K562 (cell line): ENCODE results near the gene FSTL1. TPM values are rescaled to one million over a fixed set of nuclear protein-coding genes. Genes with fewer than 3 reads are reported as not detected.

Source experiments
- ATAC-seq: fragments of 200-7000 bp; cut with Tn5 transposase; 3 replicates; pipeline ENCODE4 v1.9.1; 2020; ENCODE audit warnings: moderate library complexity
- BruUV-seq: library from RNA; stranded (reverse); fragments of 400-500 nt; replicated peaks from 2 replicates; lab custom pipeline; 2021; lab: Mats Ljungman, UMichigan
- CTCF ChIA-PET: fragments of 300-600 bp; formaldehyde crosslinking; extraction: SDS; loops from one replicate; lab custom pipeline; 2021; ENCODE audit warnings: low intra/inter-chr PET ratio; lab: Yijun Ruan, JAX
- POLR2A ChIA-PET: fragments of 300-600, 350-650 bp; sonication (Branson Sonifier 250); formaldehyde crosslinking; extraction: SDS; loops from one replicate; lab custom pipeline; 2021; ENCODE audit warnings: antibody characterized with exemption, inconsistent platforms; lab: Yijun Ruan, JAX
- DNase-seq, 4 experiments: peaks; one replicate each; pipeline versions ENCODE4 v3.0.0 to v3.0.0-alpha.2; 2011 to 2018; ENCODE audit warnings: low spot score in 3 of 4, mixed read lengths in 3 of 4; ENCODE audit errors: extremely low read depth in 1 of 4
- FAIRE-seq: peaks from 2 replicates; lab custom pipeline; 2011; peaks lifted over from hg19 to GRCh38; lab: Jason Lieb, UNC
- H2AFZ ChIP-seq: 2 replicates; pipeline ENCODE4 v1.6.0; 2011; ENCODE audit warnings: low read depth, low read length, control low read depth, inconsistent platforms
- H3K27ac ChIP-seq: fragments of 200-600 bp; 3 replicates; pipeline ENCODE4 v1.8.0; 2011; ENCODE audit warnings: low read depth, mild to moderate bottlenecking, control low read depth, inconsistent platforms, low read length, moderate library complexity, mixed read lengths; ENCODE audit errors: extremely low read depth
- H3K27me3 ChIP-seq, 2 experiments: fragments of 300-600 bp in 1 of 2; 2 replicates in 1 of 2; 3 replicates in 1 of 2; pipeline versions ENCODE4 v1.6.0 to v1.8.0; 2011; ENCODE audit warnings: inconsistent platforms in 2 of 2, low read length in 2 of 2, mild to moderate bottlenecking in 1 of 2, mixed read lengths in 1 of 2, moderate library complexity in 1 of 2; ENCODE audit not compliant: control insufficient read depth in 2 of 2, insufficient read depth in 2 of 2
- H3K36me3 ChIP-seq: fragments of 300-600 bp; 3 replicates; pipeline ENCODE4 v1.8.0; 2011; ENCODE audit warnings: mild to moderate bottlenecking, low read length, inconsistent platforms; ENCODE audit not compliant: control insufficient read depth, insufficient read depth
- H3K4me1 ChIP-seq, 2 experiments: fragments of 200-600 bp in 1 of 2; replicated peaks in 1 of 2; 2 replicates in 1 of 2; 3 replicates in 1 of 2; pipeline versions ENCODE4 v1.5.1 to v1.8.0; 2011; ENCODE audit warnings: inconsistent platforms in 2 of 2, low read length in 2 of 2, mild to moderate bottlenecking in 1 of 2, mixed read lengths in 1 of 2, moderate library complexity in 1 of 2; ENCODE audit not compliant: control insufficient read depth in 2 of 2, insufficient read depth in 2 of 2
- H3K4me2 ChIP-seq: 2 replicates; pipeline ENCODE4 v1.6.1; 2011; ENCODE audit warnings: low read length, control low read depth, inconsistent platforms, mixed read lengths; ENCODE audit not compliant: insufficient read depth
- H3K4me3 ChIP-seq: fragments of 200-600 bp; sonication (generic), shearing (Covaris generic); 2 replicates; pipeline ENCODE4 v1.5.1; 2016; ENCODE audit warnings: control low read depth, inconsistent platforms
- H3K79me2 ChIP-seq: fragments of 200-600 bp; 3 replicates; pipeline ENCODE4 v1.8.0; 2011; ENCODE audit warnings: low read length, inconsistent platforms; ENCODE audit not compliant: control insufficient read depth, insufficient read depth
- H3K9ac ChIP-seq, 2 experiments: 2 replicates each; pipeline versions ENCODE4 v1.6.0 to v1.6.1; 2011; ENCODE audit warnings: low read depth in 2 of 2, low read length in 2 of 2, control low read depth in 1 of 2, inconsistent platforms in 1 of 2, mild to moderate bottlenecking in 1 of 2, mixed read lengths in 1 of 2; ENCODE audit not compliant: insufficient read depth in 1 of 2
- H3K9me1 ChIP-seq: one replicate; pipeline ENCODE4 v1.6.0; 2011; ENCODE audit warnings: inconsistent platforms, mild to moderate bottlenecking, low read length, moderate library complexity; ENCODE audit not compliant: control insufficient read depth, insufficient read depth
- H3K9me3 ChIP-seq: replicated peaks from 2 replicates; pipeline ENCODE4 v1.5.1; 2011; ENCODE audit warnings: low read depth, low read length, inconsistent platforms; ENCODE audit not compliant: control insufficient read depth, insufficient read depth
- H4K20me1 ChIP-seq: replicated peaks from 2 replicates; pipeline ENCODE4 v1.6.1; 2011; ENCODE audit warnings: low read length, inconsistent platforms, mixed read lengths; ENCODE audit not compliant: control insufficient read depth, insufficient read depth
- ETV1 ChIP-seq: fragments of 450-650 bp; conservative IDR thresholded peaks from 2 replicates; pipeline ENCODE4 v1.6.1; 2016; ENCODE audit warnings: missing genetic modification characterization, control low read depth, low read depth, missing compliant biosample characterization
- LEF1 ChIP-seq: fragments of 450-650 bp; IDR thresholded peaks from 2 replicates; pipeline ENCODE4 v1.6.1; 2016; ENCODE audit warnings: mild to moderate bottlenecking
- NKRF ChIP-seq: fragments of 450-650 bp; IDR thresholded peaks from 2 replicates; pipeline ENCODE4 v1.6.1; 2016; ENCODE audit warnings: borderline replicate concordance
- STAT5B ChIP-seq: fragments of 250-450 bp; sonication (Bioruptor Pico); IDR thresholded peaks from 2 replicates; pipeline ENCODE4 v1.8.0; 2021; ENCODE audit warnings: mild to moderate bottlenecking, inconsistent platforms
- TCF7 ChIP-seq: sonication (generic); IDR thresholded peaks from 2 replicates; pipeline ENCODE4 v1.6.1; 2016; ENCODE audit warnings: antibody characterized with exemption, borderline replicate concordance
- WGBS: fragments of 100-300 bp; shearing (Covaris generic); methylation state at CpG from one replicate; pipeline ENCODE4 v1.1.6; 2016; ENCODE audit warnings: low coverage, mixed read lengths; ENCODE audit not compliant: insufficient coverage; ENCODE audit errors: missing lambda C conversion rate; 5-methylcytosine and 5-hydroxymethylcytosine counted together
- in situ Hi-C: fragments of 300-500 bp; cut with MboI; formaldehyde crosslinking; loops from 4 replicates; pipeline ENCODE4 v1.15.0; 2018; ENCODE audit warnings: inconsistent platforms, mixed read lengths
- intact Hi-C: fragments of 100-400 bp; cut with micrococcal nuclease; formaldehyde crosslinking; loops from 2 replicates; pipeline ENCODE4 v1.14.2; 2022
- microRNA counts: library from miRNA; unstranded; fragments of <30 nt; microRNA quantifications from one replicate; lab custom pipeline; 2016
- polyA plus RNA-seq, 8 experiments: library from polyadenylated mRNA; depleted of rRNA in 4 of 8; stranded (reverse) in 5 of 8; unstranded in 3 of 8; fragments of >200 nt; fragmentation: Nextera tagmentation in 2 of 8; fragmentation: Illumina TruSeq in 1 of 8; extraction: Ambion mirVana in 2 of 8; extraction: Trizol in 1 of 8; gene quantifications; 2 replicates each; pipeline versions ENCODE4 v1.2.1 to v1.2.3, GENCODE V29; 2011 to 2014; ENCODE audit warnings: inconsistent platforms in 1 of 8, missing spikeins in 1 of 8
- total RNA-seq, 7 experiments: library from RNA; depleted of rRNA in 6 of 7; stranded (reverse); fragments of >200 nt in 6 of 7; fragmentation: Illumina TruSeq in 2 of 7; extraction: Trizol in 2 of 7; gene quantifications; 2 replicates each; pipeline versions ENCODE4 v1.2.1 to v1.2.3, GENCODE V29; 2011 to 2021; ENCODE audit warnings: low replicate concordance in 1 of 7
- TF ChIP-seq, protein P1 (sequence below): sonication (generic); formaldehyde crosslinking; IDR thresholded peaks from 2 replicates; pipeline ENCODE4 v1.8.0; 2023; ENCODE audit warnings: mild to moderate bottlenecking, missing genetic modification reagents
- TF ChIP-seq, protein P2 (sequence below): fragments of 450-650 bp; conservative IDR thresholded peaks from 2 replicates; pipeline ENCODE4 v1.6.1; 2016; ENCODE audit warnings: missing genetic modification characterization, low read depth, mild to moderate bottlenecking, control low read depth, missing compliant biosample characterization

The FSTL1 gene
- total and polyA plus RNA-seq, 9 of the 15 experiments (the other 6 are each of a cell fraction or from before 2014, with no cell fraction given), result 0.01 to 0.58 (median 0.08) TPM; not detected in 2

DNA sequence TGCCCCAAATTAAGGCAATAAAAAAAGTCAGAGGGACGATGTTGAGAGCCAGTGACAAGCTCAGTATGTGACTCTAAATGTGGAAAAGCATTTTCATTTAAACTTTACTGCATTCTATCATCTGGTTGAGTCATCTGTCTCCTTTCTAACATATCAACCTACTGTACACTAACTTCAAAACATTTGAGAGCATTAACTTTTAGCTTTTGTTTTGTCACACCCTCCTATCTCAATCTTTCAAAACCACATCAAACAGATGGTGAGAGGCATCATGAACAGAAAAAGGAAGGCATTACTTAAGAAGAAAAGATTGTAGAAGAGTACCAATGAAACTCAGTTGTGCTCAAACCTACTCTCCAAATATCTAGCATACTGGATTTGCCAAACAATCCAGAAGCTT, 106.4 kb downstream of the FSTL1 start:
- peaks cover 2% of the 10 kb centered on the region; the same call in 1 of the 2 replicates for H3K9me3 ChIP-seq
- peaks cover 91% of the 10 kb centered on the region for H3K79me2 ChIP-seq
- peaks cover 45% of the 10 kb centered on the region for H3K36me3 ChIP-seq
- no peak for FAIRE-seq
- BruUV-seq, result no TSS peak
- H3K4me2 ChIP-seq, result no peak overlapping the region
- no peaks in the 10 kb centered on the region for H4K20me1 ChIP-seq
- no peak overlapping the region for H3K4me3 ChIP-seq
- intact Hi-C loops, result no loop called here
- TF ChIP-seq NKRF, result no peak
- TF ChIP-seq LEF1, result peak; percentile 69
- TF ChIP-seq, protein P1, sequence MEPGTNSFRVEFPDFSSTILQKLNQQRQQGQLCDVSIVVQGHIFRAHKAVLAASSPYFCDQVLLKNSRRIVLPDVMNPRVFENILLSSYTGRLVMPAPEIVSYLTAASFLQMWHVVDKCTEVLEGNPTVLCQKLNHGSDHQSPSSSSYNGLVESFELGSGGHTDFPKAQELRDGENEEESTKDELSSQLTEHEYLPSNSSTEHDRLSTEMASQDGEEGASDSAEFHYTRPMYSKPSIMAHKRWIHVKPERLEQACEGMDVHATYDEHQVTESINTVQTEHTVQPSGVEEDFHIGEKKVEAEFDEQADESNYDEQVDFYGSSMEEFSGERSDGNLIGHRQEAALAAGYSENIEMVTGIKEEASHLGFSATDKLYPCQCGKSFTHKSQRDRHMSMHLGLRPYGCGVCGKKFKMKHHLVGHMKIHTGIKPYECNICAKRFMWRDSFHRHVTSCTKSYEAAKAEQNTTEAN (CRISPR knock-in tag), result no peak
- no peak for TF ChIP-seq ETV1
- TF ChIP-seq, protein P2, sequence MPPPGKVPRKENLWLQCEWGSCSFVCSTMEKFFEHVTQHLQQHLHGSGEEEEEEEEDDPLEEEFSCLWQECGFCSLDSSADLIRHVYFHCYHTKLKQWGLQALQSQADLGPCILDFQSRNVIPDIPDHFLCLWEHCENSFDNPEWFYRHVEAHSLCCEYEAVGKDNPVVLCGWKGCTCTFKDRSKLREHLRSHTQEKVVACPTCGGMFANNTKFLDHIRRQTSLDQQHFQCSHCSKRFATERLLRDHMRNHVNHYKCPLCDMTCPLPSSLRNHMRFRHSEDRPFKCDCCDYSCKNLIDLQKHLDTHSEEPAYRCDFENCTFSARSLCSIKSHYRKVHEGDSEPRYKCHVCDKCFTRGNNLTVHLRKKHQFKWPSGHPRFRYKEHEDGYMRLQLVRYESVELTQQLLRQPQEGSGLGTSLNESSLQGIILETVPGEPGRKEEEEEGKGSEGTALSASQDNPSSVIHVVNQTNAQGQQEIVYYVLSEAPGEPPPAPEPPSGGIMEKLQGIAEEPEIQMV (tag), result no peak
- no peak for TF ChIP-seq STAT5B (CRISPR knock-in tag)
- peak; percentile 67; the same call in 1 of the 2 replicates for TF ChIP-seq TCF7
- no peaks in the 10 kb centered on the region for H3K9me1 ChIP-seq
- peak in 1 of 4 experiments; percentile 5 for DNase-seq
- H3K27me3 ChIP-seq, result no peaks in the 10 kb centered on the region
- CTCF ChIA-PET, result no interaction called here
- WGBS, result 38% methylated on average over 1 of the region's 1 CpG
- ATAC-seq, result no peak
- H3K9ac ChIP-seq, result no peak overlapping the region
- POLR2A ChIA-PET, result interaction anchor here (0.6 kb wide), 1 partner anchor 198 kb away, joined by 3 read pairs; no protein-coding TSS in a partner anchor
- in situ Hi-C loops, result no loop called here
- no peak overlapping the region for H3K27ac ChIP-seq
- no peak overlapping the region for H2AFZ ChIP-seq
- peaks cover 0 to 18% of the 10 kb centered on the region in 2 experiments; a peak in 4 of 5 replicates for H3K4me1 ChIP-seq

MicroRNAs within 50 kb of the gene (microRNA counts, 767-probe panel; counts per million panel counts)
- not detected for microRNA hsa-miR-198 (lab: Ali Mortazavi, UCI)

Other genes with a start within 250 kb of the FSTL1 start
- gene GPR156, start 165.8 kb downstream of the FSTL1 start, total RNA-seq (2014; rRNA removed), result 0.08 TPM in 1 of 2 replicates, not detected in the other
- 0.03 and 0.07 TPM in 2 replicates for gene GPR156, start 165.8 kb downstream of the FSTL1 start, total RNA-seq (2014; rRNA removed; fragmentation: Illumina TruSeq; extraction: Trizol)
- 0.04 and 0.14 TPM in 2 replicates for gene GPR156, start 165.8 kb downstream of the FSTL1 start, total RNA-seq (2015; rRNA removed; fragmentation: Illumina TruSeq; extraction: Trizol)
- 0.09 and 0.11 TPM in 2 replicates for gene GPR156, start 165.8 kb downstream of the FSTL1 start, total RNA-seq (2021)
- gene GPR156, start 165.8 kb downstream of the FSTL1 start, polyA plus RNA-seq (2011; rRNA removed), result 0.13 TPM in 1 of 2 replicates, not detected in the other
- 0.08 TPM in 1 of 2 replicates, not detected in the other for gene GPR156, start 165.8 kb downstream of the FSTL1 start, polyA plus RNA-seq (2014; fragmentation: Illumina TruSeq; extraction: Trizol)
- not detected for gene GPR156, start 165.8 kb downstream of the FSTL1 start, polyA plus RNA-seq (2014; fragmentation: Nextera tagmentation; extraction: Ambion mirVana)
- gene GPR156, start 165.8 kb downstream of the FSTL1 start, polyA plus RNA-seq (2014; rRNA removed), result 0.22 TPM in 1 of 2 replicates, not detected in the other
- gene LRRC58, start 101.6 kb downstream of the FSTL1 start, total RNA-seq (2014; rRNA removed), result 13.2 and 15.3 TPM in 2 replicates
- 23.8 and 24.2 TPM in 2 replicates for gene LRRC58, start 101.6 kb downstream of the FSTL1 start, total RNA-seq (2014; rRNA removed; fragmentation: Illumina TruSeq; extraction: Trizol)
- 23.4 and 26.6 TPM in 2 replicates for gene LRRC58, start 101.6 kb downstream of the FSTL1 start, total RNA-seq (2015; rRNA removed; fragmentation: Illumina TruSeq; extraction: Trizol)
- gene LRRC58, start 101.6 kb downstream of the FSTL1 start, total RNA-seq (2021), result 14.4 and 14.8 TPM in 2 replicates
- 12.8 and 17.1 TPM in 2 replicates for gene LRRC58, start 101.6 kb downstream of the FSTL1 start, polyA plus RNA-seq (2011; rRNA removed)
- 14.6 and 16.9 TPM in 2 replicates for gene LRRC58, start 101.6 kb downstream of the FSTL1 start, polyA plus RNA-seq (2014; fragmentation: Illumina TruSeq; extraction: Trizol)
- gene LRRC58, start 101.6 kb downstream of the FSTL1 start, polyA plus RNA-seq (2014; fragmentation: Nextera tagmentation; extraction: Ambion mirVana), result 1 to 10 TPM; 5.6 to 6.2 TPM
- 10.8 TPM in 2 replicates for gene LRRC58, start 101.6 kb downstream of the FSTL1 start, polyA plus RNA-seq (2014; rRNA removed)
- gene NDUFB4, start 145.3 kb upstream of the FSTL1 start, total RNA-seq (2014; rRNA removed), result 140 and 146 TPM in 2 replicates
- 132 and 195 TPM in 2 replicates for gene NDUFB4, start 145.3 kb upstream of the FSTL1 start, total RNA-seq (2014; rRNA removed; fragmentation: Illumina TruSeq; extraction: Trizol)
- gene NDUFB4, start 145.3 kb upstream of the FSTL1 start, total RNA-seq (2015; rRNA removed; fragmentation: Illumina TruSeq; extraction: Trizol), result 312 and 351 TPM in 2 replicates
- 125 and 129 TPM in 2 replicates for gene NDUFB4, start 145.3 kb upstream of the FSTL1 start, total RNA-seq (2021)
- 124 and 135 TPM in 2 replicates for gene NDUFB4, start 145.3 kb upstream of the FSTL1 start, polyA plus RNA-seq (2011; rRNA removed)
- gene NDUFB4, start 145.3 kb upstream of the FSTL1 start, polyA plus RNA-seq (2014; fragmentation: Illumina TruSeq; extraction: Trizol), result 210 and 237 TPM in 2 replicates
- 100 to 1,000 TPM; 560 to 670 TPM for gene NDUFB4, start 145.3 kb upstream of the FSTL1 start, polyA plus RNA-seq (2014; fragmentation: Nextera tagmentation; extraction: Ambion mirVana)
- gene NDUFB4, start 145.3 kb upstream of the FSTL1 start, polyA plus RNA-seq (2014; rRNA removed), result 227 and 285 TPM in 2 replicates
- not detected in 2 replicates for gene HGD, start 231.2 kb upstream of the FSTL1 start, total RNA-seq (2014; rRNA removed)
- gene HGD, start 231.2 kb upstream of the FSTL1 start, total RNA-seq (2014; rRNA removed; fragmentation: Illumina TruSeq; extraction: Trizol), result 0.25 TPM in 1 of 2 replicates, not detected in the other
- gene HGD, start 231.2 kb upstream of the FSTL1 start, total RNA-seq (2015; rRNA removed; fragmentation: Illumina TruSeq; extraction: Trizol), result not detected in 2 replicates
- 0.51 TPM in 1 of 2 replicates, not detected in the other for gene HGD, start 231.2 kb upstream of the FSTL1 start, total RNA-seq (2021)
- 0.17 and 0.30 TPM in 2 replicates for gene HGD, start 231.2 kb upstream of the FSTL1 start, polyA plus RNA-seq (2011; rRNA removed)
- gene HGD, start 231.2 kb upstream of the FSTL1 start, polyA plus RNA-seq (2014; fragmentation: Illumina TruSeq; extraction: Trizol), result 0.09 TPM in 1 of 2 replicates, not detected in the other
- gene HGD, start 231.2 kb upstream of the FSTL1 start, polyA plus RNA-seq (2014; fragmentation: Nextera tagmentation; extraction: Ambion mirVana), result under 1 TPM; 0.08 to 0.21 TPM
- 0.09 TPM in 1 of 2 replicates, not detected in the other for gene HGD, start 231.2 kb upstream of the FSTL1 start, polyA plus RNA-seq (2014; rRNA removed)